SK-N-SH (cell line): Measurements from ENCODE around the gene KRT32. TPM values are rescaled to one million over a fixed set of nuclear protein-coding genes. Genes with fewer than 3 reads are reported as not detected.
A peak's percentile ranks its signal among the peaks of the same experiment; 100 is the strongest.

Experiments used
- CTCF ChIP-seq: fragments of 200-600 bp; sonication (generic); IDR thresholded peaks from 2 replicates; pipeline ENCODE4 v1.6.1; 2017; ENCODE audit warnings: antibody characterized with exemption, mild to moderate bottlenecking, moderate library complexity
- ELF1 ChIP-seq: IDR thresholded peaks from 2 replicates; pipeline ENCODE4 v1.4.0; 2012
- FOXJ3 ChIP-seq: sonication (generic); formaldehyde crosslinking; IDR thresholded peaks from 2 replicates; pipeline ENCODE4 v1.5.1; 2020; ENCODE audit warnings: mild to moderate bottlenecking, missing genetic modification reagents
- FOXM1 ChIP-seq: IDR thresholded peaks from 2 replicates; pipeline ENCODE4 v1.4.0; 2012; ENCODE audit warnings: low read depth, mild to moderate bottlenecking
- GABPA ChIP-seq: IDR thresholded peaks from 2 replicates; pipeline ENCODE4 v1.4.0; 2012; ENCODE audit warnings: low read depth, mild to moderate bottlenecking
- IRF3 ChIP-seq: fragments of 150-350 bp; IDR thresholded peaks from 2 replicates; pipeline ENCODE4 v1.6.1; 2016; ENCODE audit warnings: mild to moderate bottlenecking, low read depth, low read length
- JUND ChIP-seq: IDR thresholded peaks from 2 replicates; pipeline ENCODE4 v1.4.0; 2012
- MAX ChIP-seq: IDR thresholded peaks from 2 replicates; pipeline ENCODE4 v1.4.0; 2012; ENCODE audit warnings: low read depth
- NFIC ChIP-seq: IDR thresholded peaks from 2 replicates; pipeline ENCODE4 v1.4.0; 2012; ENCODE audit warnings: borderline replicate concordance
- NRF1 ChIP-seq: IDR thresholded peaks from 2 replicates; pipeline ENCODE4 v1.6.1; 2012; ENCODE audit warnings: low read depth, mild to moderate bottlenecking, low read length
- RCOR1 ChIP-seq: fragments of 150-350 bp; IDR thresholded peaks from 2 replicates; pipeline ENCODE4 v1.6.1; 2017; ENCODE audit warnings: antibody characterized with exemption, low read length
- REST ChIP-seq: IDR thresholded peaks from 2 replicates; pipeline ENCODE4 v1.6.1; 2012; ENCODE audit warnings: mild to moderate bottlenecking, low read depth, low read length, moderate library complexity
- RXRA ChIP-seq: IDR thresholded peaks from 2 replicates; pipeline ENCODE4 v1.4.0; 2012; ENCODE audit warnings: low read depth, mild to moderate bottlenecking, borderline replicate concordance
- SIN3A ChIP-seq: IDR thresholded peaks from 2 replicates; pipeline ENCODE4 v1.6.1; 2012; ENCODE audit warnings: low read depth, mild to moderate bottlenecking, low read length, moderate library complexity, borderline replicate concordance
- SMC3 ChIP-seq: IDR thresholded peaks from 2 replicates; pipeline ENCODE4 v1.6.1; 2012; ENCODE audit warnings: low read depth, low read length, improper control_type of control experiment
- TAF1 ChIP-seq: IDR thresholded peaks from 2 replicates; pipeline ENCODE4 v1.6.1; 2012; ENCODE audit warnings: low read depth, mild to moderate bottlenecking, low read length, moderate library complexity, borderline replicate concordance
- TCF12 ChIP-seq: IDR thresholded peaks from 2 replicates; pipeline ENCODE4 v1.4.0; 2012
- USF1 ChIP-seq: IDR thresholded peaks from 2 replicates; pipeline ENCODE4 v1.4.0; 2012; ENCODE audit warnings: low read depth, borderline replicate concordance
- USF2 ChIP-seq: fragments of 150-350 bp; IDR thresholded peaks from 2 replicates; pipeline ENCODE4 v1.6.1; 2017; ENCODE audit warnings: antibody characterized with exemption, low read length, low read depth, borderline replicate concordance
- YY1 ChIP-seq: IDR thresholded peaks from 2 replicates; pipeline ENCODE4 v1.4.0; 2012; ENCODE audit warnings: low read depth, mild to moderate bottlenecking
- polyA plus RNA-seq, 3 experiments: library from polyadenylated mRNA; depleted of rRNA; stranded (reverse); fragments of >200 nt; gene quantifications; 2 replicates each; pipeline ENCODE4 v1.2.3, GENCODE V29; 2012

Gene KRT32
- polyA plus RNA-seq, 1 of the 3 experiments (the other 2 are of a cell fraction), result not detected

GRCh38 chr17:41464682-41465081 lies 2.5 kb downstream of the KRT32 start (continued):
- TF ChIP-seq REST (no peak), JUND (peak; percentile 18; the same call in 1 of the 2 replicates), SMC3 (no peak), USF1 (no peak), IRF3 (no peak), YY1 (no peak), TAF1 (no peak), FOXM1 (no peak), TCF12 (peak; percentile 36; the same call in 1 of the 2 replicates), SIN3A (no peak), FOXJ3 (CRISPR knock-in tag) (no peak), RXRA (no peak), USF2 (no peak), MAX (no peak), CTCF (no peak), RCOR1 (no peak), NFIC (peak; percentile 65), NRF1 (no peak), ELF1 (no peak), GABPA (no peak)
